HepG2 (cell line): ENCODE measurements around the gene GUK1.

Experiments
- CTCF ChIP-seq: sonication (generic); formaldehyde crosslinking; IDR thresholded peaks from 2 replicates; pipeline ENCODE4 v1.5.0; 2020; ENCODE audit warnings: mild to moderate bottlenecking, missing genetic modification reagents, moderate library complexity
- POLR2A ChIP-seq, 2 experiments: IDR thresholded peaks; 2 replicates each; pipeline ENCODE4 v1.6.1; 2011; ENCODE audit warnings: low read depth in 2 of 2, low read length in 2 of 2, mild to moderate bottlenecking in 1 of 2, moderate library complexity in 1 of 2; ENCODE audit not compliant: insufficient read depth in 1 of 2
- TF ChIP-seq, protein P1 (sequence below): sonication (generic); formaldehyde crosslinking; IDR thresholded peaks from 2 replicates; pipeline ENCODE4 v1.4.0; 2020; ENCODE audit warnings: missing genetic modification reagents

GRCh38 chr1:228093050-228093906, 46.8 kb upstream of the GUK1 start:
- TF ChIP-seq, protein P1, sequence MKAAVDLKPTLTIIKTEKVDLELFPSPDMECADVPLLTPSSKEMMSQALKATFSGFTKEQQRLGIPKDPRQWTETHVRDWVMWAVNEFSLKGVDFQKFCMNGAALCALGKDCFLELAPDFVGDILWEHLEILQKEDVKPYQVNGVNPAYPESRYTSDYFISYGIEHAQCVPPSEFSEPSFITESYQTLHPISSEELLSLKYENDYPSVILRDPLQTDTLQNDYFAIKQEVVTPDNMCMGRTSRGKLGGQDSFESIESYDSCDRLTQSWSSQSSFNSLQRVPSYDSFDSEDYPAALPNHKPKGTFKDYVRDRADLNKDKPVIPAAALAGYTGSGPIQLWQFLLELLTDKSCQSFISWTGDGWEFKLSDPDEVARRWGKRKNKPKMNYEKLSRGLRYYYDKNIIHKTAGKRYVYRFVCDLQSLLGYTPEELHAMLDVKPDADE (CRISPR knock-in tag) = no peak
- TF ChIP-seq POLR2A (IDR thresholded peaks at IDR 0.05; ENCODE audit: insufficient read depth in 1 of 2, low read depth in 2 of 2, low read length in 2 of 2) (no peak), CTCF (CRISPR knock-in tag) (no peak)
